Measurements from ENCODE around the gene IL23R.
"Not testable (repeated sequence)": the region's sequence is repeated elsewhere in the genome, so short reads cannot be mapped to it uniquely, and the experiment has no call there.

Gene IL23R

GRCh38 chr1:67140460-67140859, 25.8 kb upstream of the IL23R start:
- no peak for TF ChIP-seq CTCF (IDR thresholded peaks at IDR 0.05; ENCODE audit: low read depth, low read length)
- no peak overlapping the region for H3K4me3 ChIP-seq (ENCODE audit: low read depth, low read length)

- not testable (repeated sequence) for H3K4me3 ChIP-seq (ENCODE audit: low read depth, low read length)
Measured at GRCh38 chr1:67141832-67142231, 24.4 kb upstream of the IL23R start.

GRCh38 chr1:67142931-67143330, 23.3 kb upstream of the IL23R start:
- no peak for TF ChIP-seq CTCF (IDR thresholded peaks at IDR 0.05; ENCODE audit: low read depth, low read length)
- no peak overlapping the region for H3K4me3 ChIP-seq (ENCODE audit: low read depth, low read length)

- H3K4me3 ChIP-seq (ENCODE audit: low read depth, low read length) = no peak overlapping the region
- no peak for TF ChIP-seq CTCF (IDR thresholded peaks at IDR 0.05; ENCODE audit: low read depth, low read length)
Measured at GRCh38 chr1:67143966-67144365, 22.3 kb upstream of the IL23R start.

GRCh38 chr1:67144696-67145095, 21.6 kb upstream of the IL23R start:
- no peak overlapping the region for H3K4me3 ChIP-seq (ENCODE audit: low read depth, low read length)
- no peak for TF ChIP-seq CTCF (IDR thresholded peaks at IDR 0.05; ENCODE audit: low read depth, low read length)

GRCh38 chr1:67146101-67146500, 20.2 kb upstream of the IL23R start:
- H3K4me3 ChIP-seq (ENCODE audit: low read depth, low read length) = no peak overlapping the region
- TF ChIP-seq CTCF (IDR thresholded peaks at IDR 0.05; ENCODE audit: low read depth, low read length) = no peak

- no peak overlapping the region for H3K4me3 ChIP-seq (ENCODE audit: low read depth, low read length)
Measured at GRCh38 chr1:67146539-67146938, 19.7 kb upstream of the IL23R start.

GRCh38 chr1:67147973-67148372, 18.3 kb upstream of the IL23R start:
- not testable (repeated sequence) for H3K4me3 ChIP-seq (ENCODE audit: low read depth, low read length)

More at GRCh38 chr1:67146539-67146938, 19.7 kb upstream of the IL23R start:
- no peak for TF ChIP-seq CTCF (IDR thresholded peaks at IDR 0.05; ENCODE audit: low read depth, low read length)
